NB4 (cell line): ENCODE results near the gene STMN3.

Source experiments
- DNase-seq: peaks from one replicate; pipeline ENCODE4 v3.0.0; 2010; ENCODE audit warnings: low read depth
- H3K4me3 ChIP-seq: one replicate; pipeline ENCODE4 v1.5.1; 2011; ENCODE audit warnings: mild to moderate bottlenecking, low read depth, low read length, moderate library complexity
- MAX ChIP-seq: IDR thresholded peaks from 2 replicates; pipeline ENCODE4 v1.6.1; 2011; ENCODE audit warnings: low read depth, low read length
- MYC ChIP-seq: IDR thresholded peaks from 2 replicates; pipeline ENCODE4 v1.6.1; 2011; ENCODE audit warnings: low read depth, low read length
- POLR2A ChIP-seq: IDR thresholded peaks from 2 replicates; pipeline ENCODE4 v1.6.1; 2011; ENCODE audit warnings: mild to moderate bottlenecking; ENCODE audit not compliant: insufficient read length; ENCODE audit errors: extremely low read depth
- TF ChIP-seq, protein P1 (sequence below): IDR thresholded peaks from one replicate; pipeline ENCODE4 v1.5.1; 2012; ENCODE audit warnings: low read depth, low read length

The STMN3 gene

DNA sequence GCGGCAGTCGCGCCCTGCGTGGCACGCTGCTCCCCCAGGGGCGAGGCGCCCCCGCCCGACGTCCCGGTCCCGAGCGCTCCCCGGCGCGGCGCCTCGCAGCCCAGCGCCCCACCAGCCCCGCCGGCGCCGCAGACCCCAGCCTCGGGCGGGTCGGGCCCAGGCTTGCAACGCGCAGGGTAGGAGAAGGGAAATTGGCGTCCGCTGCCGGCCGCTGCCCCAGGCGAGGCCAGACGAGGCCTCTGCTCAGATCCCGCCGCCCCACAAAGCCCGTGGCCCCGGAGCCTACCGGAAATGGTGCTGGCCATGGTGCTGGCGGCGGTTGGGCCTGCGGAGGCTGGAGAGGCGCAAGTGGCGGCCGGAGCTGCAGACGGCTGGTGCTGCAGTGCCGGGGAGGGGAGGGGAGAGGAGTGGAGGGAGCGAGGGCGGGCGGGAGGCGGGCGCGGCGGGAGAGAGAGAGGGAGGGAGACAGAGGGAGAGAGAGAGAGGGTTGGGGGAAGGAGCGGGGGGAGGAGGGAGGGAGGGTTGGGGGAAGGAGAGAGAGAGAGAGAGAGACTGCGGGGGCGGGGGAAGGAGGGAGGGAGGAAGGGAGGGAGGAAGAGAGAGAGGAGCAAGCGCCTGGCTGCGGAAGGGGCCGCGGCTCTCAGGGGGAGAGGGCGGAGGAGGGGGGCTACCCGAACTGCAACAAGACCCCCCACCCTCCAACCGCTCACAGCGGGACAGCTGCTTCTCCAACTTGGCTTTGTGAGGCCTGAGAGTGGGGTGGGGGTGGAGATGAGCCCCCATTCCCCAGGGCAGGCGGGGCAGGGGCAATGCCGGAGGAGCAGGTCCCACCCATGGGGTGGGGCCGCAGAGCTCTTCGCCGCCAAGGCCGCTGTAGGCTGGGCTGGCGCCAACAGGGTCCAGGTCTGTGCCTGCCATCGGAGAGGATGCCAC is at the start of gene STMN3:
Gene STMN3, minus strand, starts transcription at position 384 of the 933 bp plus-strand sequence. Its CDS starts 79 bp downstream, at position 305.
- H3K4me3 ChIP-seq = peak within 1 kb of the TSS; percentile 25
- TF ChIP-seq POLR2A (peak; percentile 22), MYC (peak; percentile 11), MAX (peak; percentile 76)
- TF ChIP-seq, protein P1, sequence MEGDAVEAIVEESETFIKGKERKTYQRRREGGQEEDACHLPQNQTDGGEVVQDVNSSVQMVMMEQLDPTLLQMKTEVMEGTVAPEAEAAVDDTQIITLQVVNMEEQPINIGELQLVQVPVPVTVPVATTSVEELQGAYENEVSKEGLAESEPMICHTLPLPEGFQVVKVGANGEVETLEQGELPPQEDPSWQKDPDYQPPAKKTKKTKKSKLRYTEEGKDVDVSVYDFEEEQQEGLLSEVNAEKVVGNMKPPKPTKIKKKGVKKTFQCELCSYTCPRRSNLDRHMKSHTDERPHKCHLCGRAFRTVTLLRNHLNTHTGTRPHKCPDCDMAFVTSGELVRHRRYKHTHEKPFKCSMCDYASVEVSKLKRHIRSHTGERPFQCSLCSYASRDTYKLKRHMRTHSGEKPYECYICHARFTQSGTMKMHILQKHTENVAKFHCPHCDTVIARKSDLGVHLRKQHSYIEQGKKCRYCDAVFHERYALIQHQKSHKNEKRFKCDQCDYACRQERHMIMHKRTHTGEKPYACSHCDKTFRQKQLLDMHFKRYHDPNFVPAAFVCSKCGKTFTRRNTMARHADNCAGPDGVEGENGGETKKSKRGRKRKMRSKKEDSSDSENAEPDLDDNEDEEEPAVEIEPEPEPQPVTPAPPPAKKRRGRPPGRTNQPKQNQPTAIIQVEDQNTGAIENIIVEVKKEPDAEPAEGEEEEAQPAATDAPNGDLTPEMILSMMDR = no peak
- DNase-seq = peak; percentile 95

- DNase-seq = peak; percentile 7
- TF ChIP-seq MAX (no peak), POLR2A (no peak), MYC (no peak)
- TF ChIP-seq, protein P1 = no peak
- H3K4me3 ChIP-seq = no peak overlapping the region
These were observed 48.9 kb upstream of the STMN3 start for GRCh38 chr20:63702036-63702665.

DNA sequence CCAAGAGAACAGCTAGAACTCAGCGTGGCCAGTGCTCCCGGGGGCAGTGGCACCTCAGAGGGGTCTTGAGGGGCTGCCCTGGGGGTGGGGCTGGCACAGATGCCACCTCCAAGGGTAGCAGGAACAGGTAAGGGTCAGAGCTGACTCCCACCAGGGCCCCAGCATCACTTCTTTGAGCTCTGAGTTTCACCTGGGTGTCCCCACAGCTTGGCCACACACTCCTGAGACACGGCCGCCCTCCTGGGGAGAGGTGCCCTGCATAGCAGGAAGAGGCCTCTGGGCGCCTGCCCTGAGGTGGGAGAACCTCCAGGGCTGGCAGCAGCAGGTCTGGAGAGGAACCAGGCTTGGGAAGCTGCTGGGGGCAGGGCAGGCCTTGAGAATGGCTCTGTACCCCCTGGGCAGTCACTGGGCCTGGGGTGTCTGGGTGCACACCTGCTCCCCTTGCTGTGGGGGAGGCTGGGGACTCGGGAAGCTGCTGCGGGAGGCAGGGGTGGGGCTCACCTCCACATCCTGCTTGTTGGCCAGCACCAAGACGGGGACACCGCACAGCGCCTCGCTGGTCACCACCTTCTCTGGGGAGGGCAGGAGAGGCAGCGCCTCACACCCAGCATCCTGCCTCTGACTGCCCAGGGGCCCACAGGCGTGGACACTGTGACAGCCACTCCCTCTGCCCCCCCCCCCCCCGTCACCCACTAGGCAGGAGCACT is 48.3 kb upstream of the STMN3 start:
- DNase-seq = no peak
- TF ChIP-seq MYC (no peak), POLR2A (no peak), MAX (no peak)
- TF ChIP-seq, protein P1 = no peak
- no peak overlapping the region for H3K4me3 ChIP-seq

- DNase-seq = no peak
- no peak overlapping the region for H3K4me3 ChIP-seq
- TF ChIP-seq MYC = no peak
- TF ChIP-seq POLR2A = no peak
- no peak for TF ChIP-seq MAX
These were observed 47.8 kb upstream of the STMN3 start for GRCh38 chr20:63701051-63701328.

DNA sequence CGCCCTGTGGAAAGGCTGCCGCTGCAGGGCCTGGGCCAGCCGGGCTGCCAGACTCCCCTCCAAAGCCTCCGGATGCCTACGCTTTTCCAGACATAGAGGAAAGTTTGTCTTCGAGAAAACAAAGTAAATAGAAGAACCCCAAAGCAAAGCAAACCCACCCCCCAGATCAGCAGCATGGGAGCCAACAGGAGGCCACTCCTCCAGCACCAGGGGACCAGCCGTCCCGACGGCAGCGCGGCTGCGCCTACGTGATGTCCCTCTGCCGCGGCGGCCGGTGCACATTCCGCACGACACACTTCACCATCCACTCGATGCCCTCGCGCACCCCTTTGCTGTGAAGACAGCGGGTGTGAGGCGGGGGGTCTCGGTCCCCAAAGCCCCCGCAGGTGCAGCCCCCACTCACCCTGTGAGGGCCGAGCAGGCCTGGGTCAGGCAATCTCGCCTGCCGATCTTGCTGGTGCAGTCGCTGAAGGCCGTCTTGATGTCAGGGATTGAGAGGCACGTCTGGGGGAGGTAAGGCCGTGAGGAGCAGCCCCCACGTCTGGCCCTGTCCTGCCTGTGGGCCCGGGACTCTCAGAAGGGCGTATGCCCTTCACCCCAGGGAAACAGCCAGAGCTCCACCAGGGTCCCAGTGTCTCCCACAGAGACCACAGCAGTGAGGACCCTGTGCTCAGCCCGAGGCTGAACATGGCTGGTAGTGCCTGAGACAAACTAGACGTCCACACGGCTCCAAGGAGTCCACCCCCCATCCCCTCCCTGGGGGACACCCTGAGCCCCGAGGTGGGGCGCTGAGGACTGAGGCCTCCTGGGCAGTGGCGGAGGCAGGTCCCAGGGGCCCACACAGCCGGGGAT is 47.2 kb upstream of the STMN3 start:
- DNase-seq = no peak
- TF ChIP-seq MYC = no peak
- peak; percentile 14 for TF ChIP-seq POLR2A
- no peak overlapping the region for H3K4me3 ChIP-seq

GRCh38 chr20:63699466-63700198 is 46.4 kb upstream of the STMN3 start:
- peak; percentile 76 for DNase-seq
- no peak overlapping the region for H3K4me3 ChIP-seq
- peak; percentile 4 for TF ChIP-seq POLR2A
- TF ChIP-seq, protein P1 = no peak
